Measurements from ENCODE around the gene SERHL2. TPM values are rescaled to one million over a fixed set of nuclear protein-coding genes. Genes with fewer than 3 reads are reported as not detected.
"Not testable (repeated sequence)": the region's sequence is repeated elsewhere in the genome, so short reads cannot be mapped to it uniquely, and the experiment has no call there.

SERHL2 gene
- polyA plus RNA-seq, 3 donors, result 0.20 to 0.60 (median 0.24) TPM

DNA sequence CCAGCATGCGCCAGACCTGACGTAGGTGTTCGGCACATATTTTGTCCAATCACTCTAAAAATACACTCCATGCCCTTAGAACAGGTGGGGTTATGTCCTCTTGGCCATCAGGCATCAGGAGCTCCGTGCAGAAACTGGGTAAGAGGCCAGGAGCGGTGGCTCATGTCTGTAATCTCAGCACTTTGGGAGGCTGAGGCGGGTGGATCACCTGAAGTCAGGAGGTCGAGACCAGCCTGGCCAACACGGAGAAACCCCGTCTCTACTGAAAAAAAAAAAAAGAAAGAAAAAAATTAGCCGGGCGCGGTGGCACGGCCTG lies 62.1 kb downstream of the SERHL2 start:
- Histone ChIP-seq H4K20me1 (ENCODE audit: insufficient read depth, low read length) (peaks cover 29% of the 10 kb centered on the region), H3K4me3 (replicated peaks in 1 of 3; ENCODE audit: low read depth in 2 of 3, low read length in 3 of 3) (peak overlapping the region in 2 of 3 experiments; percentile 55 to 96), H3K36me3 (replicated peaks in 1 of 2; ENCODE audit: control insufficient read depth in 1 of 2, insufficient read depth in 2 of 2, low read length in 2 of 2) (peaks cover 17 to 35% of the 10 kb centered on the region in 2 donors), H3K4me1 (ENCODE audit: control insufficient read depth in 1 of 2, insufficient read depth in 2 of 2, low read length in 2 of 2) (peaks cover 37 to 54% of the 10 kb centered on the region in 2 donors), H3K27ac (ENCODE audit: low read depth in 1 of 2, low read length in 2 of 2) (peak overlapping the region; percentile 90 to 100), H3K4me2 (replicated peaks; ENCODE audit: extremely low read depth, low read length, poor library complexity, severe bottlenecking) (peak overlapping the region; percentile 91), H3K9ac (ENCODE audit: insufficient read depth, low read length, poor library complexity, severe bottlenecking) (peak overlapping the region; percentile 96), H3K79me2 (ENCODE audit: insufficient read depth, low read length) (peaks cover 37% of the 10 kb centered on the region)
- not testable (repeated sequence) for H3K27me3 Mint-ChIP-seq (ENCODE audit: low read depth in 3 of 3); DNase-seq; H2AFZ ChIP-seq (ENCODE audit: insufficient read depth, low read depth, low read length, poor library complexity, severe bottlenecking); H3K9me3 Mint-ChIP-seq; H3K9me3 ChIP-seq (replicated peaks in 1 of 2; ENCODE audit: control insufficient read depth in 1 of 2, insufficient read depth in 1 of 2, low read length in 2 of 2); H3K27me3 ChIP-seq (ENCODE audit: control insufficient read depth in 2 of 2, insufficient read depth in 2 of 2, low read length in 2 of 2)
- 7% methylated on average over 3 of the region's 13 CpGs for WGBS (ENCODE audit: insufficient coverage)
- intact Hi-C loops (cut with micrococcal nuclease), result loop anchor here in 1 of 2 donors (5.0 to 10.0 kb wide), 2 partner anchors 536 to 991 kb away; partner anchors contain the start of genes DESI1, TSPO and XRCC6
- peak overlapping the region; percentile 97 to 100 (median 99) for H3K27ac Mint-ChIP-seq
- peak overlapping the region; percentile 69 to 95 for H3K4me3 Mint-ChIP-seq
- peaks cover 51% of the 10 kb centered on the region for H3K4me1 Mint-ChIP-seq
- H3K36me3 Mint-ChIP-seq, result peaks cover 20 to 45% of the 10 kb centered on the region in 2 donors

GRCh38 chr22:42617155-42617983 lies 63.6 kb downstream of the SERHL2 start:
- no peaks in the 10 kb centered on the region for H3K9me3 ChIP-seq (replicated peaks in 1 of 2; ENCODE audit: control insufficient read depth in 1 of 2, insufficient read depth in 1 of 2, low read length in 2 of 2)
- H3K9me3 Mint-ChIP-seq, result peaks cover 0 to 2% (median 0%) of the 10 kb centered on the region in 7 donors
- no peaks in the 10 kb centered on the region for H3K27me3 ChIP-seq (ENCODE audit: control insufficient read depth in 2 of 2, insufficient read depth in 2 of 2, low read length in 2 of 2)
- peaks cover 0 to 3% (median 3%) of the 10 kb centered on the region in 3 donors for H3K27me3 Mint-ChIP-seq (ENCODE audit: low read depth in 3 of 3)
- H3K4me1 ChIP-seq (ENCODE audit: control insufficient read depth in 1 of 2, insufficient read depth in 2 of 2, low read length in 2 of 2), result peaks cover 25 to 40% of the 10 kb centered on the region in 2 donors
- H3K4me3 ChIP-seq (replicated peaks in 1 of 3; ENCODE audit: low read depth in 2 of 3, low read length in 3 of 3), result no peak overlapping the region
- H3K79me2 ChIP-seq (ENCODE audit: insufficient read depth, low read length), result peaks cover 22% of the 10 kb centered on the region
- H3K36me3 ChIP-seq (replicated peaks in 1 of 2; ENCODE audit: control insufficient read depth in 1 of 2, insufficient read depth in 2 of 2, low read length in 2 of 2), result peaks cover 13 to 28% of the 10 kb centered on the region in 2 donors
- H4K20me1 ChIP-seq (ENCODE audit: insufficient read depth, low read length), result peaks cover 13% of the 10 kb centered on the region
- TF ChIP-seq, protein P1, sequence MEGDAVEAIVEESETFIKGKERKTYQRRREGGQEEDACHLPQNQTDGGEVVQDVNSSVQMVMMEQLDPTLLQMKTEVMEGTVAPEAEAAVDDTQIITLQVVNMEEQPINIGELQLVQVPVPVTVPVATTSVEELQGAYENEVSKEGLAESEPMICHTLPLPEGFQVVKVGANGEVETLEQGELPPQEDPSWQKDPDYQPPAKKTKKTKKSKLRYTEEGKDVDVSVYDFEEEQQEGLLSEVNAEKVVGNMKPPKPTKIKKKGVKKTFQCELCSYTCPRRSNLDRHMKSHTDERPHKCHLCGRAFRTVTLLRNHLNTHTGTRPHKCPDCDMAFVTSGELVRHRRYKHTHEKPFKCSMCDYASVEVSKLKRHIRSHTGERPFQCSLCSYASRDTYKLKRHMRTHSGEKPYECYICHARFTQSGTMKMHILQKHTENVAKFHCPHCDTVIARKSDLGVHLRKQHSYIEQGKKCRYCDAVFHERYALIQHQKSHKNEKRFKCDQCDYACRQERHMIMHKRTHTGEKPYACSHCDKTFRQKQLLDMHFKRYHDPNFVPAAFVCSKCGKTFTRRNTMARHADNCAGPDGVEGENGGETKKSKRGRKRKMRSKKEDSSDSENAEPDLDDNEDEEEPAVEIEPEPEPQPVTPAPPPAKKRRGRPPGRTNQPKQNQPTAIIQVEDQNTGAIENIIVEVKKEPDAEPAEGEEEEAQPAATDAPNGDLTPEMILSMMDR (IDR thresholded peaks at IDR 0.05), result no peak
- intact Hi-C loops (cut with micrococcal nuclease), result loop anchor here in 1 of 2 donors (5.0 to 10.0 kb wide), 2 partner anchors 535 to 993 kb away; partner anchors contain the start of genes DESI1, TSPO and XRCC6
- H3K27ac Mint-ChIP-seq, result peak overlapping the region in 3 of 7 donors; percentile 36 to 66 (median 50)
- peaks cover 42% of the 10 kb centered on the region for H3K4me1 Mint-ChIP-seq
- 80% methylated on average over 13 of the region's 20 CpGs for WGBS (ENCODE audit: insufficient coverage)
- no peak overlapping the region for H2AFZ ChIP-seq (ENCODE audit: insufficient read depth, low read depth, low read length, poor library complexity, severe bottlenecking)
- H3K36me3 Mint-ChIP-seq, result peaks cover 16 to 41% of the 10 kb centered on the region in 2 donors
- DNase-seq, result no peak
- H3K4me3 Mint-ChIP-seq, result no peak overlapping the region
- no peak overlapping the region for H3K4me2 ChIP-seq (replicated peaks; ENCODE audit: extremely low read depth, low read length, poor library complexity, severe bottlenecking)
- no peak overlapping the region for H3K9ac ChIP-seq (ENCODE audit: insufficient read depth, low read length, poor library complexity, severe bottlenecking)
- no peak overlapping the region for H3K27ac ChIP-seq (ENCODE audit: low read depth in 1 of 2, low read length in 2 of 2)

All from CD14-positive monocyte (primary cell).